Stimulated activated CD8-positive, alpha-beta memory T cell treated with anti-CD3 and anti-CD28 coated beads, Interleukin-7, amount 100 ng/mL, for 4 hours (primary cell): ENCODE data around the gene SULT1C2.

Experiments used
- DNase-seq, 2 donors: peaks; one replicate each; pipeline ENCODE4 v3.0.0-alpha.2; 2020; ENCODE audit warnings: low read depth in 2 of 2

Gene SULT1C2

GRCh38 chr2:108293850-108294249 is 5.2 kb downstream of the SULT1C2 start:
- no peak for DNase-seq

GRCh38 chr2:108297436-108298141 is 8.9 kb downstream of the SULT1C2 start:
- DNase-seq: no peak

GRCh38 chr2:108301558-108301957 is 12.9 kb downstream of the SULT1C2 start:
- DNase-seq: no peak

- no peak for DNase-seq
These were observed 16.3 kb downstream of the SULT1C2 start for GRCh38 chr2:108304975-108305374.

GRCh38 chr2:108305901-108306300 is 17.2 kb downstream of the SULT1C2 start:
- no peak for DNase-seq

- DNase-seq: no peak
These were observed 21.2 kb downstream of the SULT1C2 start for GRCh38 chr2:108309903-108310302.

GRCh38 chr2:108314586-108315296 is 26.0 kb downstream of the SULT1C2 start:
- DNase-seq: no peak

GRCh38 chr2:108315444-108315934 is 26.8 kb downstream of the SULT1C2 start:
- no peak for DNase-seq

- DNase-seq: no peak
These were observed 27.3 kb downstream of the SULT1C2 start for GRCh38 chr2:108316033-108316432.

- DNase-seq: no peak
These were observed 28.0 kb downstream of the SULT1C2 start for GRCh38 chr2:108316461-108317258.

GRCh38 chr2:108320326-108320922 is 31.7 kb downstream of the SULT1C2 start:
- no peak for DNase-seq

GRCh38 chr2:108323619-108324018 is 34.9 kb downstream of the SULT1C2 start:
- no peak for DNase-seq

- no peak for DNase-seq
These were observed 36.0 kb downstream of the SULT1C2 start for GRCh38 chr2:108324531-108325255.

GRCh38 chr2:108325756-108326155 is 37.1 kb downstream of the SULT1C2 start:
- no peak for DNase-seq

- DNase-seq: no peak
These were observed 41.1 kb downstream of the SULT1C2 start for GRCh38 chr2:108329771-108330170.

GRCh38 chr2:108330979-108331378 is 42.3 kb downstream of the SULT1C2 start:
- DNase-seq: no peak

- no peak for DNase-seq
These were observed 57.3 kb downstream of the SULT1C2 start for GRCh38 chr2:108345951-108346350.

- no peak for DNase-seq
These were observed 58.1 kb downstream of the SULT1C2 start for GRCh38 chr2:108346827-108347226.

- no peak for DNase-seq
These were observed 59.1 kb downstream of the SULT1C2 start for GRCh38 chr2:108347786-108348185.

GRCh38 chr2:108348816-108349570 is 60.3 kb downstream of the SULT1C2 start:
- no peak for DNase-seq

GRCh38 chr2:108349571-108349928 is 60.9 kb downstream of the SULT1C2 start:
- no peak for DNase-seq
